GM18951 (cell line): ENCODE measurements around the gene PIN4.
"Not testable (repeated sequence)": the region's sequence is repeated elsewhere in the genome, so short reads cannot be mapped to it uniquely, and the experiment has no call there.

Experiments
- POLR2A ChIP-seq: IDR thresholded peaks from 4 replicates; pipeline ENCODE4 v1.6.1; 2011; ENCODE audit warnings: mild to moderate bottlenecking; ENCODE audit not compliant: insufficient read length, insufficient read depth; ENCODE audit errors: extremely low read depth
- in situ Hi-C: fragments of 300-500 bp; cut with MboI; formaldehyde crosslinking; loops from one replicate; pipeline ENCODE4 v1.12.0; 2022; ENCODE audit warnings: low sequenced_read_pairs, mixed read lengths, inconsistent platforms; ENCODE audit not compliant: unreplicated experiment

The PIN4 gene

GRCh38 chrX:72159769-72160168 is 21.8 kb upstream of the PIN4 start:
- in situ Hi-C loops, result no loop called here
- TF ChIP-seq POLR2A, result no peak

- no peak for TF ChIP-seq POLR2A
- in situ Hi-C loops, result no loop called here
Measured at GRCh38 chrX:72165551-72165950, 16.0 kb upstream of the PIN4 start.

GRCh38 chrX:72169008-72169728 is 12.4 kb upstream of the PIN4 start:
- in situ Hi-C loops, result no loop called here
- TF ChIP-seq POLR2A, result no peak

- in situ Hi-C loops, result not testable (repeated sequence)
Measured at GRCh38 chrX:72176289-72176688, 5.3 kb upstream of the PIN4 start.

- in situ Hi-C loops, result no loop called here
- TF ChIP-seq POLR2A, result no peak
Measured at GRCh38 chrX:72176981-72177380, 4.6 kb upstream of the PIN4 start.

DNA sequence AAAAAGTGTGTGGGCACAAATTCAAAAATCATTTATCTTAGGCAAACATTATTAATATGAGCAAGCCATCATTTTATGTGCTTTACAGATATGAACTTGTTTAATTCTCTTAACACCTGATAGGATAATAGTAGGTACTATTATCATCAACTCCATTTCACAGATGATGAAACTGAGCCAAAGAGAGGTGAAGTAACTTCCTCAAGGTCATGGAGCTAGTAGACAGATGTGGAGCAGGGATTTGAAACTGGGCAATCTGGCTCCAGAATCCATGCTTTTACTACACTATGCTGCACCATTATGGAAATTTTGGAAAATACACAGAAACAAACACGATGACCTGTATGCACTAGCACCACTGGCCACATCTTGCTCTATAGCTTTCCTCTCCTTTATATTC is 1.0 kb upstream of the PIN4 start:
- TF ChIP-seq POLR2A, result no peak
- in situ Hi-C loops, result no loop called here

GRCh38 chrX:72182924-72183323 is 1.4 kb downstream of the PIN4 start:
- in situ Hi-C loops, result no loop called here
- TF ChIP-seq POLR2A, result no peak

DNA sequence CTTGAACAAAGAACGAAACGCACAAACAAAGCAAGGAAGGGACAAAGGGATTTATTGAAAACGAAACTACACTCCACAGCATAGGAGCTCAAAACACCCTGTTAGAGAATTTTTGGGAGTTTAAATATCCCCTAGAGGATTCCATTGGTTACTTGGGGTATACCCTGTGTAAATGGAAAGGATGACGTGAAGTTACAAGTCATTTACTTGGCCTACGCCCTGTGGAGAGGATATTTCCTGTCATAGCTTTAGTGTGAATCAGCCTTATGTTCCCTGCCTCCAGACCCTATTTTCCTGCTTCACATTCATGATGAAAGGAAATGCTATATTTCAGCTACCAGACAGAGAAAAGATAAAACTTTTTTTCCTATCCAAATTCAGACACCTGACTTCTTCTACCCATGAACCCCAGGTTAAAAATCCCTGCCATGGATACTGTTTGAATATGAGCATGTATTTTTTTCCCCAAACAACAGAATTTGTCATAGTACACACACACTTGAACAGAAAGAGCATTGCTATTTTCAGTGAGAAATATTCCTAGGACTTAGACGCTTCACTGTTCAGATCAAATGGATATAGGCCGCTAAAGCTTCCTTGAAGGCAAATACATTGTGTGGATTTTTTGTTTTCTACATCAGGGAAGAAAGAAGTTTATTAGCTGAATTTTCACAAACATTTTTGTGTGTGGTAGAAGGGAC is 20.4 kb downstream of the PIN4 start:
- in situ Hi-C loops, result no loop called here
- TF ChIP-seq POLR2A, result no peak

GRCh38 chrX:72202792-72203401 is 21.3 kb downstream of the PIN4 start:
- in situ Hi-C loops, result no loop called here
- no peak for TF ChIP-seq POLR2A

DNA sequence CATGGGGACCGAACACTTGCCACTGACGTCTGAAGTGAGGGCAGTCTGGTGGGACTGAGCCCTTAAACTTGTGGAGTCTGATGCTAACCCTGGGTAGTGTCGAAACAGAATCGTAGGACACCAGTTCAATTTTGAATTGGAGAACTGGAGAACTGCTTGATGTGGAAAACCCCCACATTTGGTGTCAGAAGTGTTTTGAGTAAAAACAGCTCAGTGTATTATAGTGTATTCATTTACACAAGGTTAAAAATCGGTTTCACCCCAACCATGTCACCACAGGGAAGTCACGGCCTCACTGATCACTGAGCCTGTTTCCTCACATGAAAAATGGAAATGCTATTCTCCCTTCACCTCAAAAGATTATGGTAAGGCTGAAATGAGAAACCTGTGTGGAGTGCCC is 21.9 kb downstream of the PIN4 start:
- TF ChIP-seq POLR2A, result no peak
- in situ Hi-C loops, result no loop called here

DNA sequence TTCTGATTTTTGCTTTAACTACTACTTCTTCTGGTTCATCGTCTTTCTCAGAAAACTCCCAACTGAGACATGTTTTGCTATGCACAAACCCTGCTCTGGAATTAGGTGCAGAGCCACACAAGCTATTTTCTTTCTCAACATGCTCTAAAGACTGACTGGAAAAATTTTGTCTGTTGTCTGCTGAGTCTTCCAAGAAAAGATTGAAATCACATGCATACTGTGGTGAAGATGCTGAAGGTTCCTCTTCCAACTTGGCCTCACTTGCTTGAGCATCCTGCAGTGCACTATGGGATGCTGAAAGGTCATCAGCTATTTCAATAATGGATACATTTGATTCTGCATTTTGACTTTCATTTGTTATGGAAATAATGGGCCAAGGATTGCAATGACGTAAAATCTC is 24.1 kb downstream of the PIN4 start:
- TF ChIP-seq POLR2A, result no peak
- in situ Hi-C loops, result no loop called here

GRCh38 chrX:72207366-72207765 is 25.8 kb downstream of the PIN4 start:
- in situ Hi-C loops, result no loop called here
- TF ChIP-seq POLR2A, result no peak

- in situ Hi-C loops, result no loop called here
- no peak for TF ChIP-seq POLR2A
Measured at GRCh38 chrX:72208126-72208800, 26.7 kb downstream of the PIN4 start.
